NCI-H524 treated with DMSO at 0.1 percent for 48 hours (cell line): ENCODE measurements around the gene DDR2.
"Not testable (repeated sequence)": the region's sequence is repeated elsewhere in the genome, so short reads cannot be mapped to it uniquely, and the experiment has no call there.

Source experiments
- DNase-seq: peaks from one replicate; lab custom pipeline; 2025; lab: John Stamatoyannopoulos, UW

Gene DDR2

DNA sequence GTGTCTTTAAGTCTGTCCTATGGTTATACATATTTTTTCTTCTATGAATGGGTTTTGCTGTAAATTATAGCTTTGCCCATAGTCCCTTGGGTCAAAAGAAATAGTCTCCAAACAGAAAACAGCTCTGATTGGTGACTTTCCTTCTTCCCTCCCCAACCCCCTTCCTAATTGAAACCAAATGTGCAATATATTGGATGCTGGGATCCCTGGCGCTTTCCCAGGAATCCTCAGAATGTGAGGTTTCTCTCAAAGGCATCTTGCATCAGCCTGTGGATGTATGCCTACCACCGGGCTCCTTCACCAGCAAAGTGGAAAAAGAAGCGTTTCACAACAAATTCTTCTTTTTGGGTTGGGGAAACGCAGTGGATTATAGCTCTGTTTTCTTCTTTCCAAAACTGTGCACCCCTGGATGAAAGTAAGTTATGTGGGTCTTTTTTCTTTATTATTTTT, at the start of gene DDR2:
DDR2 (plus strand) TSS at position 248 of the 450 bp plus-strand sequence. CDS start 86,600 bp downstream, outside the sequence.
- no peak for DNase-seq

DNA sequence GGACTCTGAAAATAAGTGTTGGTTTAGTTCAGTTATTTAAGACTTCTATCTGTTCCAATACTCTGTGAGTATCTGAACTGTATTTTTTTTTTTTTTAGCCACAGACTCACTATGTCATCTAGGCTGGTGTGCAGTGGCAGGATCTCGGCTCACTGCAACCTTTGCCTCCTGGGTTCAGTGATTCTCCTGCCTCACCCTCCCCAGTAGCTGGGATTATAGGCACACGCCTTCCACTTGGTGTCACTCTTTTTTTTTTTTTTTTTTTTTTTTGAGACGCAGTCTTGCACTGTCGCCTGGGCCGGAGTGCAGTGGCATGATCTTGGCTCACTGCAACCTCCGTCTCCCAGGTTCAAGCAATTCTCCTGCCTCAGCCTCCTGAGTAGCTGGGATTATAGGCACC, 49.4 kb upstream of the DDR2 start:
- not testable (repeated sequence) for DNase-seq

DNA sequence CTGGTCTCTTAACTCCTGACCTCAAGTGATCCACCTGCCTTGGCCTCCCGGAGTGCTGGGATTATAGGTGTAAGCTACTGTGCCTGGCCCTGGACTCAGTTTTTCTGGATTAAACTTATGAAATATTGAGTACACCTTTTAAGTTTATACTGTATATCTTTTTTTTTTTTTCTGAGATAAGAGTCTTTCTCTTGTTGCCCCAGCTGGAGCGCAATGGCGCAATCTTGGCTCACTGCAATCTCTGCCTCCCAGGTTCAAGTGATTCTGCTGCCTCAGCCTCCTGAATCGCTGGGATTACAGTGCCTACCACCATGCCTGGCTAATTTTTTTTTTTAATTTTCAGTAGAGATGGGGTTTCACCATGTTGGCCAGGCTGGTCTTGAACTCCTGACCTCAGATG, 47.2 kb upstream of the DDR2 start:
- not testable (repeated sequence) for DNase-seq

DNA sequence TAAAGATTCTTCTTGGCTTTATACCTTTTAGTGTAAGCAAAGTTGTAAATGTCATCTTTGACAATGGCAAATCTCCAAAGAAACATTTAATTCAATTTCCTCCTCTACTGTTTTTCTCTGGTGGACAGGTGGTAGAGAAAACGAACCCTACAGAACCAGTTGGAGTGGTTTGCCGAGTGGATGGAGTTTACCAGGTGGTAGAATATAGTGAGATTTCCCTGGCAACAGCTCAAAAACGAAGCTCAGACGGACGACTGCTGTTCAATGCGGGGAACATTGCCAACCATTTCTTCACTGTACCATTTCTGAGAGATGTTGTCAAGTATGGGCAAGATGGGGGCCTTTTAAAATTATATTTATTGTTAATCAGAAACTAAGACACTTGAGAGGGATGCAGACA, 44.9 kb upstream of the DDR2 start:
- DNase-seq, result no peak

DNA sequence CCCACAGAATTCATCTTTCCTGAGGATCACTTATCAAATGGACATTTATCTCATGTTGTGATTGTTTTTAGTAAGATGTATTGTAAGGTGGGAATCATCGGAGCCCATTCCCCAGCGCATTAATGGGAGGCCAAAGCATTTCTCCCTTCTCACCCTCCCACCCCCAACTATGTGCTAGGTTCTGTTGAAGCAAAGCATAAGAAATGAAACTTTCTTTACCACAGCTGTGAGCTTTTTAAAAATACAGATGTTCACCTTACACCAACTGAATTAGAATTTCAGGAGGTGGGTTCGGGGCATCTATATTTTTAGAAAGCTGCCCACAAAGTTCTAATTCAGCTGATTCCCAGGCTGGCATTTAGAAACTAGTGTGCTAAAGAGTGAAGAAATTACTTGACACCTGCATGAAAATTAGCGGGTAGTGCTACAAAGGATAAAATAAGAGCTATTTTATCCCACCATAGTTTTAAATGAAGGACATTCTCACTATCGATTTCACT, 44.5 kb upstream of the DDR2 start:
- DNase-seq, result no peak

DNA sequence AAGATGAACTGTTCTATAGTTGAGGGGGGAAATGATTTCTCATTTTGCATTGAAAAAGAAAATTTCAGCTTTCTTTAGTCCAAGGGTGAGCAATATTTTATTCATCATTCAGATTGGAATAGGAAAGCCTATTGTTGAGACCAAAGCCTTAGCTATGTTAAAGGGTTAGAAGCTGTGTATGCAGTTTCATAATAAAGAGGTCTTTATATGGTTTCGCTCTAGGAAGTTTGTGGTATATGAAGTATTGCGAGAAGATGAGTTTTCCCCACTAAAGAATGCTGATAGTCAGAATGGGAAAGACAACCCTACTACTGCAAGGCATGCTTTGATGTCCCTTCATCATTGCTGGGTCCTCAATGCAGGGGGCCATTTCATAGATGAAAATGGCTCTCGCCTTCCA, 42.2 kb upstream of the DDR2 start:
- no peak for DNase-seq

DNA sequence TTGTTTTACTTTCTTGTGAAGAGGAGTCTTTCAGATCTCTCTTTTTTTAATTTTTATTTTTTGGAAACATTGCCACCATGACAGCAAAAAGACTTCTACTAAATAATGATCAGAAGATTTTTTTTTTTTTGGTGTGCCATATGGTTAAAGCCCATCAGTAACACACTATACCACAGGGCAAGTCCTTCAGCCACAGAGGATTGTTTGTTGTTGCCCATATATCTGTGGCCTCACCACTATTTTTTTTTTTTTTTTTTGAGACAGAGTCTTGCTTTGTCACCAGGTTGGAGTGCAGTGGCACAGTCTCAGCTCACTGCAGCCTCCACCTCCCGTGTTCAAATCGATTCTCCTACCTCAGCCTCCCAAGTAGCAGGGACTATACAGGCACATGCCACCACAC, 41.6 kb upstream of the DDR2 start:
- DNase-seq, result no peak

DNA sequence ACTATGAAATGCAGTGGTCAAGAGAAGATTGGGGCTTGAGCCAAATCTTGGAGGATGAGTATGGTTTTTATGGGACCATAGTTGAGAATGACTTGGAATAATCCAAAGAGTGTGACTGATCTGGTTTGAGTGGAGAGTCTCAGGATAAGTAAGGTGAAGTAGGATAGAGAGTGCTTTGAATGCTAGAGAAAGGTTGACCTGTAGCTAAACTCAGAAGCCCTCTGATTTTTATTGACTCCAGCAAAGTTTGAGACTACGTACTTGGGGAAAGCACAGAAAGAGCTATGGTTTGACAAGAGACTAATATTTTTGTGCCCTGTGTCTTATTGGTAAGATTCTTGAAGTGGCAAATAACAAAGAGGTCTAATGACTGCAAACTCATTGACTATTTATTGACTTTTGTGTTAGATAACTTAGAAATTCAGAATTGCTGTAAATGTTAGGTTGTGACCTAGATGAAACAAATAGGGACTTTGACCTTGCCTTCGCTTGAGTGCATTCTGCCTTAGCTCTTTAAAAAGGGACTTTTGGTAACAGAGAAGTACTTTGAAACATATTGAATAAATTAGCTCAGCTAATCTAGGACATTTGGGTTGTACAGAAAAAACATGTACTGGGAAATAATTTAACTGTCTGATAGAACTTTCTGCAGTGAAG, 35.6 kb upstream of the DDR2 start:
- DNase-seq, result no peak

DNA sequence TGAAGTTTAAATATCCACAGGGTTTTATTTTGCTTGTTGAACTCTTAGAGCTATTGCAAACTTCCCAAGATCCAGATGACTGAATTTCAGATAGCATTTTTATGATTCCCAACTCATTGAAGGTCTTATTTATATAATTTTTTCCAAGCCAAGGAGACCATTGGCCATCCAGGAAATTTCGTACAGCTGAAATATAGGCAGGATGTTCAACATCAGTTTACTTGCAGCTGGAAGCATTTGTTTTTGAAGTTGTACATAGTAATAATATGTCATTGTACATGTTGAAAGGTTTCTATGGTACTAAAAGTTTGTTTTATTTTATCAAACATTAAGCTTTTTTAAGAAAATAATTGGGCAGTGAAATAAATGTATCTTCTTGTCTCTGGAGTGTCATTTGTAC, 32.8 kb upstream of the DDR2 start:
- no peak for DNase-seq

DNA sequence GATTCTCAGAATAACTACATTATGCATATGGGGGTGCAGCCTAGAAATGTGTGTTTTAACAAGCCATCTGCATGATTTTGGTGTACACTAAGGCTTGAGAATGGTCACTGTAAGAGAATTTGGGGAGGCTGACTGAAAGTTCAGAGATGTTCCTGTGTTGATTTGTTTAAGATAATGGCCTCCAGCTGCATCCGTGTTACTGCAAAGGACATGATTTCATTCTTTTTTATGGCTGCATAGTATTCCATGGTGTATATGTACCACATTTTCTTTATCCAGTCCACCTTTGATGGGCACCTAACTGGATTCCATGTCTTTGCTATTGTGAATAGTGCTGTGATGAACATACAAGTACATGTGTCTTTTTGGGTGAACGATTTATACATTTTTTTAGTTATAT, 29.1 kb upstream of the DDR2 start:
- not testable (repeated sequence) for DNase-seq

DNA sequence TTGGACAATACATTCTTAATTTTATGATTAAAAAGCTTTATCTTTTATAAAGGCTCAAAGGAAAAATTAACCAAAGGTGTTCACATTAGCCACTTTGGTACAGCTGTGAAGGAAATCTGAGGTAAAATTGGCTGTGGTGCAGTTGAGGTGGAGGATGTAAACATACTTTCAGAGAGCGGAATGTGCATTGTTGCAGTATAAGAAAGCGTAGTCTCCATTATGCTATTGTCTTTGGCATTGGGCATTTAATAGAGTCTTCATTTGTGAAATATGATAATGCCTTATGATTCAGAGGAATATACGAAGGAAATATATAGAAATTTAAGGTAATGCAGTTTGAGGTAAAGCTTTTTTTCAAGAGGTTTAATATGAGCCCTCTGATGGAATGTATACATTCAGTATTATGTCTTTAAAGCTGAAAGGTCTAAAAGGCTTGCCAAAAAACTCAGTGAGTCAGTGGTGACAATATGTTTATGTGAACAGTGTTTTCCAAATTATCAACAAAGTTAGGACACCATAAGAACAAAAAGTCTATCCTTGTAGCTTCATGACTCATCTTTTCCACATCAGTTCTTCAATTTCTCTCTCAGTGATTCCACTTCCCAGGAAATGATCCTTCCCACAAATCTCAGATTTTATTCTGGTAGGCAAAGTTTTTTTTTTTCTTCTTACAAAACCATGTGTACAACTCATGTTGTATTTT, 26.9 kb upstream of the DDR2 start:
- no peak for DNase-seq

DNA sequence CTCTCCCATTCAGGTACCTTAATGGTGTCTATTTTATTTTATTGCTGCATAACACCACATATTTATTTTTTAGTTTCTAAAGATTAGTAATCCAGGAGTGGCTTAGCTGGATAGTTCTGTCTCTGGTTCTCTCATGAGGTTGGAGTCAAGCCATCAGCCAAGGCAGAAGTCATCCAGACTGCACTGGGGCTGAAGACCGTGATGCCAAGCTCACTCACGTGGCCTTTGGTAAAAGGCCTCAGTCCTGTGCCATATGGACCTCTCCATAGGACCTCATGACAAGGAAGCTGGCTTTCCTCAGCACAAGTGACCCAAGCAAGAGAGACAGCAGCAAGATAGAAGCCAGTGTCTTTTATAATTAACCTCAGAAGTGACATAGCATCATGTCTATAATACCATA, 23.0 kb upstream of the DDR2 start:
- DNase-seq, result no peak

DNA sequence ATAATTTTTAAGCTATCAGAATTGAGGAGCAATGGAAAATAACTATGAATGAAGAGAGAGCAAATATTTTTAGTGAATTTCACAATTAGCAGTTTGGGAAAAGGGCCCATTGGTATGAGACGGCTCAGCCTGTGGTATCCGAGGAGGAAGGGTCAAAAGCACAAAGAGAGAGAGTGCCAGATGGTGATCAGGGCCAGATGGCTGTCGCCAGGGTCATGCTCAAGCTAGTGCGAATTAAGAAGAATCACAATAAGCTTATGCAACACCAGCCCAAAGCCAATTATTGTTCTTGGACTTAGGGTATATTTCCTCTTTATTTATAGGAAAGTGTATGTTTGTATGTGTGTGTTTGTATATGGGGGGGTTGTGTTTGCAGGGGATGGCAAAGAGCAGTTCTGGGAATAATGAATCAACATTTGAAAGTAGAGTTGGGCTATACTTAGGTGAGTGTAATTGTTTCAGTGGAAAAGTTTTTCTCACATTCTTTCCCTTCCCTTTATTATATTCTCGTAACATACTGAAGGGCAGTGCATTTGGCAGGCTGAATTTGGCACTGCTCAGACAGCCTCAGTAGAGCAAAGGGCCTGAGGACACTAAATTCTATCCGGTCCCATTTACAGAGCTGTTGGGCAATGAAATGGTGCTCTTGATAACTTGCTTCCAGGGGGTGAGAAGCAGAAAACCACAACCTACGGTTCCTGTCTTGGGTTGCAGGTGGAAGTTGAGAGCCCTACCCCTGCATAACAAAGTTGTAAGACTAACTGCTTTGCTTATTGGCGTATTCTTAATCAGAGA, 19.5 kb upstream of the DDR2 start:
- DNase-seq, result peak; percentile 65

DNA sequence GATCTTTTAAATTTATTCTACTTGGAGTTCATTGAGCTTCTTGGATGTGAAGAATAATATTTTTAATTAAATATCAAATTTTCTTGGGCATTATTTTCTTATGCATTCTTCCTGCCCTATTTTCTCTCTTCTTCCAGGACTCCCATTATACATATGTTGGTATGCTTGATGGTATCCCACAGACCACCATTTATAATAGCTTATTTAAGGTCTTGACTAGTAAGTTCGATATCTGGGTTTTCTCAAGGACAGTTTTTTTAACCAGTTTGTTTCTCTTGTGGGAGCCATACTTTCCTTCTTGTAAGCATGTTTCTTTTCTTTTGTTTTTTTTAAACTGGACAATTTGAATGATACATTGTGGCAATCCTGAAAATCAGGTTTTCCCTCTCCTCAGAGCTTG, 15.4 kb upstream of the DDR2 start:
- no peak for DNase-seq

DNA sequence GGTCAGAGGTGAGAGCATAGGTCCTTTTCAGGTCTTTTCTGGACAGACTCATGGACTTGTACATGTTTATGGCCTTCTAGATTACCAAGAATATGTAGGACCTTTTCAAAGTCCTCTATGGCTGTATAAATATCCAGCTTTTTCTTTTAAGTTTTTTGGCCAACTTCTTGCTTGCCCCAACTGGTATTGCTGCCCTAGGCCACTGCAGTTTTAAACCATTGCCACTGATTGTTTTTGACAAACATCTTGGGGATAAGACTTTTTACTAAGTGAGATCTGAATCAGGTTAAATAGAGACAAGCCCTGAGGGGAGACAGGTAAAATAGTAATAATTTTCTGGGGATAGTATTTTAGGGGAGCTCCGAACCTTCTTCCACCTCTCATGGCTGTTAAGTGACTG, 14.8 kb upstream of the DDR2 start:
- no peak for DNase-seq

DNA sequence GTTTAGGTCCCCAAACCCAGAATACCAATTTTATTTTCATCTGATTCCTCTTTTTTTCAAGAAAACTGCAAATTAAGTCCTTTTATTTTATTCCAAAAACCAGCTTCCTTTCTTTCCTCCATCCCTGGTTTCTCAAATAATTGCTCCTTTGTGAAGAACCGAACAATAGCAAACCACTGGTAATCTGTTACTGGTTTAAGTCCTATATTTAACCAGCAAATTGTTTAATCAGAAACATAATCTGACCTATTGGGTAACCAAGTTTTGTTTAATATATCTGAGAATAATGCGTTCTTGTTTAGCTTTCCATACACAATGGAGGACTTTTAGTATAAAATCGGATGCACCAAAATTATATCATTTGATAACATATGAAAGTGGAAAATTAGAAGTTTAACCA, 13.2 kb upstream of the DDR2 start:
- no peak for DNase-seq

DNA sequence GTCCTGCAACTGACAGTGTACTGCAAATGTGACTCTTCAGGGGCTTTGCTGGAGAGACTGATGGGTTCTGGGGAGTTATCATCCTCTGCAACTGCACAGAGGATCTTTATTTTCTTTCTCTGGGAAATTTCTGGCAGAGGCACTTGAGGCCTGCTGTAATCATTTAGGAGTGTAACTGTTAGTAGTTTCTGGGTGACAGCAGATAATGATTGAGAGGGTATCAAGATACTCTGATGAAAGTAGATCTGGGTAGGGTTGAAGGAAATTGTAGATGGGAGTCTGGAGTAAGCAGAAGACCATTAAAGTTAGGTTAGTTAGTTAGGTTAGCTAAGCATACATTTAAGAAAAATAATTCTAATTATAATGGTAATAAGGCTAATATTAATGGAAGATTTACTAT, 11.0 kb upstream of the DDR2 start:
- DNase-seq, result no peak

DNA sequence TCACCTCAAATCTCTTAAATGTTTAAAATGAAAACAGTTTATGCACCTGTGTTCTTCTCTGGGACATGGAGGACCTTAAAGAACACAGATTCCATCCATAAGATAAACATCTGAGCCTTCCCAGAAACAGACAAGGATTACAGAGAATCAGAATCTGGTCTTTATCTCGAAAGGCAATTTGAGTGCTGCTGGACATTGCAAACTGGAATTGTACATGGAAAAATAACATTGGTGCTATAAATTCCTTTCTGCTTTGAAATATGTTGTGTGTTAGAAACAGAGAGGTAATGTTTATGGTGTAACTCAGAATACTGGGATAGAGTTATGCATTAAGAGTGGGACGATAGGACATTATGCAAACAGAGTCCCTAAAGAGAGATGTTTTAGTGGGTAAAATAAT, 6.6 kb upstream of the DDR2 start:
- DNase-seq, result no peak

DNA sequence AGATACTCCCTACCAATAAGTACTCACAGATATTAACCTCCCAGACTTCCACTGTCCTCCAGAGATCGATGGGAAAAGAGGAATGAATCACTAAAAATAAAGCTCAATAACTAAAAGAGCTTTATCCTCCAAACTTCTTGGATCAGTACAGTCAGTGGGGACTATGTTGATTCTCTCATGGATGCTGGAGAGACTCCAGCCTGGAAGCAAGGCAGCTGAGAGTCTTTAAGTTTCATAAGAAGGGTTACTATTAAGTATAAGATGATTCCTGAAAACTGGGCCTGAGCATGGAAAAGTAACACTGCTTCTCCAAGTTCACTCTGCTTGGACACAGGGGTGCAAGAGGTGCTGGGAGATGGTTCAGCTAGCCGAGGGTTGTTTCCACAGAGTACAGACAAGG, 6.2 kb upstream of the DDR2 start:
- DNase-seq, result no peak

DNA sequence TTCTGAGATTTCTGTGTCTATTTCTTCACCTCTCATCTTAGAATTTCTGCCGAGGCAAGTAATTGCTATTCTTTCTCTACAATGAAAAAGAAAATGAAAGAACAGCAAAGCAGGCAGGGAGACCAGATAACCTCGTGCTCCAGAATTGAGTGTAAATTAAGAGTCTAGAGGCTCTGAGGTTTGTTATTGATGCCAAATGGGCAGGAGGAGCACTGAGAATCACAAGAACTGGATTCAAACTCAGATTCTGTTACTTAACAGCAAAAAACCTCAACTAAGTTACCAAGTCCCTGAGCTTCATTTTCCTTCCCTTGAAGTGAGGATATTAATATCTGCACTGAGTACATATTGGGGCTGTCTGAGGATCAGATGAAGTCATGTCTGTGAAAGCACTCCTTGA, 5.5 kb upstream of the DDR2 start:
- no peak for DNase-seq

DNA sequence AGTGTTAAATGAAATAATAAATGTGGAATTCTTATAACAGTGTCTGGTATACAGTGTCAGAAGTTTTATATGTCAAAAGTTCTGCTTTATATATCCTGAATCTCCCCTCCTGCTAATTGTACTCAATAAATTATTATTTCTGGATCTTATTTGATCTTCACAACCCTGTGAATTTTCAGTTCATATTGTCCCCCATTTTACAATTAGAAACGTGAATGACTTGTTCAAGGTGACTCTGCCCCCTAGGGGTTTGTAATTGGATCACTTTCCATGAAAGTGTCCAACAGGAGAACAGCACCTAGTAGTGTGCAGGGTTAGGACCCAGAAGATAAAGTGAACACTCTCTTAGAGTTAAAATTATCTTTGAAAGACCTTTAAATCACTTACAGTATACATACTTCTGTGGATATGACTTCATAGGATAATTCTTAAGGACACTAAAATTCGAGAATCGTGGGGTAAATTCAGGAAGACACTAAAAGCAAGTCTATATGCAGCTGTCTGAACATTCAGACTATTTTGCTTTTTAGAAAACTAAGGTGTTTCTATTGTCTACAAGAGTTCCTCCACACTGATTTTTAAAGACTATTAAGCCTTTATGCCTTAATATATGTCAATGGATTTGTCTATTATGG, 4.5 kb upstream of the DDR2 start:
- no peak for DNase-seq

DNA sequence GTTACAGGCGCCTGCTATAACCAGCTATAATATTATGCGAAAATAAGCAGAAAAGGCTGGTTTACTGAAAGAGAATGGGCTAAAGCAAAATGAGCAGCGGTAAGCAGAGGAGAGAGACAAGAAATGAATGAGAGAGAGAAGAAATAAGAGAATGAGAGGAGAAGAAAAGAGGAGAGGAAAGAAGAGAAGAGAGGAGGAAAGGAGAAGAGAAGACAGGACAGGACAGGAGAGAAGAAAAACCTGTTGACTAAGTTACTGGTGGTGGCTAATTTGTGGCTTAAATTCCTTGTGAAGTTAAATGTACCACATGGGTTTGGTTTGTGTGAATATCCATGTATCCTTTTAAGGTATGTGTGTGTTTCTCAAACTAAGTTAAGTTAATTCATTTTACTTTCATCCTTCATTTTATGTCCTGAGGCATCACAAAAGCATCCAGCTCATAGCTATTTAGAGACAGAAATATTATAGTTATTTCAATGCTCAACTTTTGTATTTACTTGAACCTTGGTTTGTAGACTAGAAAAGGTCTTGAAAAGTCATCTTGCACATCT, 3.1 kb upstream of the DDR2 start:
- DNase-seq, result no peak
